GM10847 (cell line): ENCODE results near the gene PEF1.

Experiments
- POLR2A ChIP-seq: IDR thresholded peaks from 2 replicates; pipeline ENCODE4 v1.6.1; 2011; ENCODE audit not compliant: insufficient read length; ENCODE audit errors: extremely low read depth

The PEF1 gene

GRCh38 chr1:31675161-31675560, 30.5 kb upstream of the PEF1 start:
- no peak for TF ChIP-seq POLR2A

DNA sequence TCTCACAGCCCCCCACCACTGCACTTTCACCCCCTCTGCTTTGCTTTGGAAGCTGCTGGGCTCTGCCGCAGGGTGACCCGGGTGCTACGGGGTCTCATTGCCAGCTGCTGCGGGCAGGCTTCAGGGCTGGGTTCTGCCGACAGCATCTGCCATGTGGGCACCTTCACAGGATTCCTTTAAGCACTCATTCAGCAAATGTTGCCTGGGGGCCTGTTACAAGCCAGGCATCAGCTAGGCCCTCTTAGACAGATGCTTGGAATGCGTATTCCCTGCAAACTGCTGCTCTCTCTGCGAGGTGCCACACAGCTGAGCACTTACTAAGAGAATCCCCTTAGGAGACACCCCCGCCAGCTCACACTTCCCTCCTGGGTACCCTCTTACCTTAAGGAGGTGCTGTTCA, 29.9 kb upstream of the PEF1 start:
- TF ChIP-seq POLR2A: no peak

DNA sequence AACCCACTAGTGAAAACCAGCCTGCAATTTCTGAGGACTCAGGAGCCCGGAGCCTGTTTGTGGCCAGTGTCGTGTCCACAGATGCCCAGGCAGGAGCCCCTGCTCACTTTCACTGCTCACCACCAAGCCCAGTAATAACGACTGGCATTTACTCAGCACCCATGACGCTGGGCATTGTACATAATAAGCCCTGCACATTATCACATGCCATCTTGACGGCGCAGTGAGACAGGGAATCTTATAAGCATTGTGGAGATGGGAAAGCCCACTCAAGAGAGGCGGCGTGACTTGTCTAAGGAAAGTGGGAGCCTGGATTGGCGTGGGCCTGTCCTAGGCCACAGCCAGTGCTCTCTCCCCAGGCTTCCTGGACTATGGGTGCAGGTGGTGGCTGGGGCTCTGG, 28.8 kb upstream of the PEF1 start:
- TF ChIP-seq POLR2A: no peak

DNA sequence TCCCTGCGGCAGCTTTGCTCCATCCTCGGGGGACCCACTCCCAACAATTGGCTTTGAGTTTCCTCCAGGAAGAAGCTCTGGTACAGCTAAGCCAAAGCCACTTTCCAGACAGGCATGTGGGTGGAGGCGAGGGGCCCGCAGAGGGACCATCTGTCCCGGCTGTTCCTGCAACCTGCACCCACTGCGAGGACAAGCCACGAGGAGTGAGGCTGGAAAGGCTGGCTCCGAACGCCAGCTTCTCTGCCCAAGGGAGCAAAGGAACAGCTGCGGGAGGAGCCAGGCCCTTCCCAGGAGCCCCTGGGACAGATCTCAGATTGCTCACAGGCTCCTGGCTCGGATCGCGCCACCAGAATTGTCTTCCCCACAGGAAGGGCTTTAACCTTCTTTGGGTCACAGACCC, 28.3 kb upstream of the PEF1 start:
- no peak for TF ChIP-seq POLR2A

GRCh38 chr1:31671561-31672201, 27.0 kb upstream of the PEF1 start:
- TF ChIP-seq POLR2A: no peak

- TF ChIP-seq POLR2A: no peak
Measured at GRCh38 chr1:31671147-31671546, 26.5 kb upstream of the PEF1 start.

- no peak for TF ChIP-seq POLR2A
Measured at GRCh38 chr1:31670593-31670964, 25.9 kb upstream of the PEF1 start.

- TF ChIP-seq POLR2A: no peak
Measured at GRCh38 chr1:31669786-31670592, 25.3 kb upstream of the PEF1 start.

DNA sequence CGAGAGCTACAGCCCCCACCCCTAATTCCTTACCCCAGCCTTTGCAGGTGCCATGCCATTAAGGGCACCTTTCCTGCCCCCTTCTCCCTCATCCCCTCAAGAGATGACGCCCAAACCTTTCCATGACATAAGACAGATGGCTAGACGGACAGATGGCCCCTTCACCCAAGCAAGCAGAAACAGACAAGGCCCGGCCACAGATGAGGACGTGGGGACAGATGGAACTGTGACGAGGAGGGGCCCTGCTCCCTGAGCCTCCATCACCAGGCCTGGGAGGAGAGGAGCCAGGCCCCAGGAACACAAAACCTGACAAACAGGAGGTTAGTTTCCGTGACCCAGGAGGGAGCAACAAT, 24.7 kb upstream of the PEF1 start:
- no peak for TF ChIP-seq POLR2A

DNA sequence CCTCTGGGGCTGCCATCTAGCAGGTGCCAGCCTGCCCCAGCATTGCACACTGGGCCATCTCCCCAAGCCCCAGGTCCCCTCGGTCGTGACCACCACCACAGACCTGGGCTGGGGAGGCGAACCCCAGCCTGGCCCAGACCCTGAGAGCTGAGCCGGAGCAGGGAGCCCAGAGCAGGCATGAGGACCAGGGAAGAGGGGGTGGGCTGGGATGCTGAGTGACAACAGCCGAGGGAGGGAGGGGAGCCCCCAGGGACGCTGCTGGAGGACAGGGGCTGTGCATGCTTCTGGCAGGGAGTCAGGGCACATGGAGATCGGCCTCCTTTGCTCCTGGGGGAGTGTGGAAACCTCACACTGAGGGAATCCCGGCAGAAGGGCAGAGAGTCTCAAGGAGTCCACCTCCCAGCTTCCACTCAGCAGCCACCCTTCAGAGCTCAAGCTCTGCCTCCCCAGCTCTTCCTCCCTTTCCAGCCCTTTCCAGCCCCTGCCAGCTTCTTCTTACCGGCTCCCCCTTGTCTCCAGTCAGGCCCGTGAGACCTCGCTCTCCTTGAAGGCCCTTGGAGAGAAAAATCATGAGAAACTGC, 23.7 kb upstream of the PEF1 start:
- TF ChIP-seq POLR2A: no peak

DNA sequence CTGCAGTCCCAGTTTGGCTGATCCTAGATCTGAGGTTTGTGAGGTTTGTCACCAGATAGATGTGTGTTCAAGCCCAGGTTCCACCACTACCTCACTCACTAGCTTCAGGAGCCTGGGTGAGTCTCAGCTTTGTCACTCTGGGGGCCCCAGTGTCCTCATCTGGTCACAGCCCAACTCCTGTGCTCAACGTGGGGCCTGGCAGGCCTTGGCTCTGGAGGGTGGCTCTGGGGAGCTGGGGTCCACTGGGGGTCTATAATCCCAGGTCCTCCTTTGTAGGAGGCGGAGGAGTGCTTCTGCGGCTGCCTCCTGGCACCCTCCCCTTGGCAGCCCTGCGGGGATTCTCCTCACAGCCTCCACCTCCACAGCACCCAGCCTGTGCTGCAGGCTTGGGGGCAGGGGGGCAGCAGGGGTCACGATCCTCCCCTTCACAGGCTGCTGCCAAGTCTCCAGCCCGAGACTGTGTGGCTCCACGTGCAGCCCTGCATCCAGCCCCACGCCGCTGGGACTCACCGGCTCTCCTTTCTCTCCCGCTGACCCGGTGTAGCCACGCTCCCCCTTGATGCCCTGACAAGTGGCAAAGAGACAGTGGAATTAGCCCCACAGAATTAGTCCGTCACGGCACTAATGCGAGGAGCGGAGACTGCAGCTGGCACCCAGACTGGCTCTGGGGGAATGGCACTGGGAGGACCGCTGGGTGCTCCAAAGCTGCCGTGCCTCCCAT, 22.5 kb upstream of the PEF1 start:
- TF ChIP-seq POLR2A: no peak

- no peak for TF ChIP-seq POLR2A
Measured at GRCh38 chr1:31666263-31666963, 21.7 kb upstream of the PEF1 start.

DNA sequence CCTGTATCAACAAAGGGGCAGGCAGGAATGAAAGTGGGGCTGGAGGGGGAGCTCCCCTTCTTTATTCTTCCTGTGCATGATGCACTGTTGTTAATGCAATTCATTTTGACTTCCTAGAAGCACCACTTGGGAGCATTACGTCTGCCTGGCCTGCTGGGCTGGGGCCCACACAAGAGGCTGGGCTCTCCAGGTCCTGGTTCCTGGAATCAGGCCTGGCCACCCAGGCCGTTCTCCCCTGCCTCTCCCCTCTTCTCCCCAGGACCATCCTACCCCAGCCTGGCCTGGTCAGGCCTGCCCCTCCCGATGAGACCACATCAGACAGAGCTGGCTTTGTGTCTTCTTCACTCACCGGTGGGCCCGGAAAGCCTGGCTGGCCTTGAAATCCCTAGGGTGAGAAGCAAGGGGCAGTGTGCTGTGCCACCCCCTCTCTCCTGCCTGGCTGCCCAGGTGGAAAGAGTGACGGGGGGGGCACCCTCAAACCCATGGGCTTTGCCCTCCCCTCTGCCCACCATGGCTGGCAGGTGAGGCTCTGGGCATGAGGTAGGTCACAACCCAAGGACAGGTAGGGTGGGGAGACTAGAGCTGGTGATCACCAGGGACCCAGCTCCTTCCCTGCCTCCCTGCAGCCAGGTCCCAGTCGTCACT, 20.7 kb upstream of the PEF1 start:
- no peak for TF ChIP-seq POLR2A

- no peak for TF ChIP-seq POLR2A
Measured at GRCh38 chr1:31664528-31664927, 19.9 kb upstream of the PEF1 start.
